ENCODE data around the gene EHMT1. TPM values are rescaled to one million over a fixed set of nuclear protein-coding genes. Genes with fewer than 3 reads are reported as not detected.
A peak's percentile ranks its signal among the peaks of the same experiment; 100 is the strongest.
"Not testable (repeated sequence)": the region's sequence is repeated elsewhere in the genome, so short reads cannot be mapped to it uniquely, and the experiment has no call there.

EHMT1 gene
- total RNA-seq, 2 donors from 2014 or later: 24.1 to 34.6 TPM

GRCh38 chr9:137621131-137621757 lies 2.4 kb downstream of the EHMT1 start:
- H3K4me3 ChIP-seq: no peak overlapping the region
- peaks cover 0 to 46% of the 10 kb centered on the region in 2 donors for H3K4me1 ChIP-seq

DNA sequence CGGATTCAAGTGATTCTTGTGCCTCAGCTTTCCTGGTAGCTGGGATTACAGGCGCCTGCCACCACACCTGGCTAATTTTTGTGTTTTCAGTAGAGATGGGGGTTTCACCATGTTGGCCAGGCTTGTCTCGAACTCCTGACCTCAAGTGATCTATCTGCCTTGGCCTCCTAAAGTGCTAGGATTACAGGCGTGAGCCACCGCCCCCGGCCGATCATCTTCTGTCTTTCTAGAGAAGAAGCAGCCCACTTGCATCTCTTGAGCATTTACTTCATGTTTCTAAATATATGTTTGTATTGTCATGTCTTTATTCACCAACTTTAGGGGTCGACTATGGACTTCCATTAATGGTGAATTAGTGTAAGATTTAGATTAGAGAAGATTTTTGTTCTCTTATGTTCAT lies 3.4 kb downstream of the EHMT1 start:
- not testable (repeated sequence) for H3K36me3 ChIP-seq; H3K27ac ChIP-seq; H3K9me3 ChIP-seq; H3K27me3 ChIP-seq; H3K4me3 ChIP-seq; DNase-seq (ENCODE audit: low spot score)
- H3K4me1 ChIP-seq: peaks cover 0 to 40% of the 10 kb centered on the region in 2 donors

More at GRCh38 chr9:137621131-137621757, 2.4 kb downstream of the EHMT1 start:
- TF ChIP-seq CTCF (IDR thresholded peaks at IDR 0.05): peak in 1 of 2 donors; percentile 43
- no peaks in the 10 kb centered on the region for H3K9me3 ChIP-seq
- DNase-seq (ENCODE audit: low spot score): no peak
- H3K27ac ChIP-seq: no peak overlapping the region
- no peaks in the 10 kb centered on the region for H3K36me3 ChIP-seq
- H3K27me3 ChIP-seq: no peaks in the 10 kb centered on the region

DNA sequence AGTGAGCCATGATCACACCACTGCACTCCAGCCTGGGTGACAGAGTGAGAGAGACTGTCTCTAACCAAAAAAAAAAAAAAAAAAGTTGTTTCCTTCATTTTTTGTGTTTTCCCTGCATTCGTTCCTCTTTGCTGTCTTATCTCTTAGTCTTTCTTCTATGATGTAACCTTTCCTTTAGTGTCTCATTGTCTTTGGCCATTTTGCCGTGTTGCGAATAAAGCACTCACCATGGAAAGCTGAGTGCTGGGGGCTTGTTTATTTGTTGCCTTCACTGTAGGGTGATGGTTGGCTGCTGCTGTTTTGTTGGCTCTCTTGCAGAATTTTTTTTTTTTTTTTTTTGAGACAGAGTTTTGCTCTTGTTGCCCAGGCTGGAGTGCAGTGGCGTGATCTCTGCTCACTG lies 7.7 kb downstream of the EHMT1 start:
- no peaks in the 10 kb centered on the region for H3K36me3 ChIP-seq
- H3K9me3 ChIP-seq: no peaks in the 10 kb centered on the region
- no peak for DNase-seq (ENCODE audit: low spot score)
- no peak for TF ChIP-seq CTCF (IDR thresholded peaks at IDR 0.05)
- peaks cover 0 to 46% of the 10 kb centered on the region in 2 donors for H3K4me1 ChIP-seq
- H3K27ac ChIP-seq: no peak overlapping the region
- H3K27me3 ChIP-seq: no peaks in the 10 kb centered on the region
- no peak overlapping the region for H3K4me3 ChIP-seq

- H3K27ac ChIP-seq; H3K27me3 ChIP-seq; H3K9me3 ChIP-seq; H3K36me3 ChIP-seq; H3K4me3 ChIP-seq; DNase-seq (ENCODE audit: low spot score): not testable (repeated sequence)
- peaks cover 0 to 48% of the 10 kb centered on the region in 2 donors for H3K4me1 ChIP-seq
Measured at GRCh38 chr9:137627406-137627805, 8.6 kb downstream of the EHMT1 start.

DNA sequence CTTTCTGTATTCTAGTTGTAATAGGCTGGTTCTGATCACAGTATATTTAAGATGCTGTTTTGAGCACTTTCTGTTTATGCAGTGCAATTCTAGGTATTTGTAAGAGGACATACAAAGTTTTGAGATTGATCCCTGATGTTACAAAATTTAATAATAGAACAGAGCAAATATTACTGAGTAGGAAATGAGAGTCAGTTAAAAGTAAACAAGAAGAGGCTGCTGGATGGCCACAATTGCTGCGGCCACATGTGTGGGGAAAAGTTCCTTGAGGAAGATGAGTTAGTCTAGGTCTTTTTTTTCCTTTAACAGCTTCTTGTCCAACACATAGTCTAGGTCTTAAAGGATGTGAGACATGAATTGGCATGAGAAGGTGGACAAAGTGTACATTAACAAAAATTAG lies 11.3 kb downstream of the EHMT1 start:
- H3K4me1 ChIP-seq: peaks cover 0 to 52% of the 10 kb centered on the region in 2 donors
- no peak for TF ChIP-seq CTCF (IDR thresholded peaks at IDR 0.05)
- H3K27ac ChIP-seq: no peak overlapping the region

GRCh38 chr9:137630679-137631078 lies 11.9 kb downstream of the EHMT1 start:
- H3K4me1 ChIP-seq: peaks cover 0 to 52% of the 10 kb centered on the region in 2 donors

More for the DNA sequence above, 11.3 kb downstream of the EHMT1 start:
- Histone ChIP-seq H3K36me3 (no peaks in the 10 kb centered on the region), H3K4me3 (no peak overlapping the region), H3K27me3 (no peaks in the 10 kb centered on the region), H3K9me3 (no peaks in the 10 kb centered on the region)
- no peak for DNase-seq (ENCODE audit: low spot score)

More at GRCh38 chr9:137630679-137631078, 11.9 kb downstream of the EHMT1 start:
- no peak for DNase-seq (ENCODE audit: low spot score)
- no peak overlapping the region for H3K27ac ChIP-seq
- no peak for TF ChIP-seq CTCF (IDR thresholded peaks at IDR 0.05)
- H3K27me3 ChIP-seq: no peaks in the 10 kb centered on the region
- no peak overlapping the region for H3K4me3 ChIP-seq
- H3K9me3 ChIP-seq: no peaks in the 10 kb centered on the region
- no peaks in the 10 kb centered on the region for H3K36me3 ChIP-seq

Measured in right atrium auricular region (tissue), 2 donors.